ENCODE data around the gene HS1BP3.

The HS1BP3 gene

GRCh38 chr2:20596973-20597859 is 53.7 kb downstream of the HS1BP3 start:
- no peak for DNase-seq

- DNase-seq = no peak
Measured at GRCh38 chr2:20596193-20596972, 54.5 kb downstream of the HS1BP3 start.

- DNase-seq = no peak
Measured at GRCh38 chr2:20595439-20596192, 55.3 kb downstream of the HS1BP3 start.

- no peak for DNase-seq
Measured at GRCh38 chr2:20594957-20595356, 55.9 kb downstream of the HS1BP3 start.

GRCh38 chr2:20594048-20594750 is 56.7 kb downstream of the HS1BP3 start:
- DNase-seq = no peak

GRCh38 chr2:20593072-20594034 is 57.5 kb downstream of the HS1BP3 start:
- DNase-seq = no peak

GRCh38 chr2:20592106-20593071 is 58.5 kb downstream of the HS1BP3 start:
- no peak for DNase-seq

GRCh38 chr2:20590704-20591515 is 60.0 kb downstream of the HS1BP3 start:
- no peak for DNase-seq

GRCh38 chr2:20589975-20590703 is 60.8 kb downstream of the HS1BP3 start:
- DNase-seq = no peak

GRCh38 chr2:20588918-20589871 is 61.7 kb downstream of the HS1BP3 start:
- no peak for DNase-seq

GRCh38 chr2:20585710-20586594 is 64.9 kb downstream of the HS1BP3 start:
- DNase-seq = no peak

GRCh38 chr2:20585359-20585709 is 65.6 kb downstream of the HS1BP3 start:
- DNase-seq = no peak

- DNase-seq = no peak
Measured at GRCh38 chr2:20584399-20585358, 66.2 kb downstream of the HS1BP3 start.

GRCh38 chr2:20584045-20584398 is 66.9 kb downstream of the HS1BP3 start:
- DNase-seq = no peak

- DNase-seq = no peak
Measured at GRCh38 chr2:20583425-20583881, 67.4 kb downstream of the HS1BP3 start.

Measured in stimulated activated naive CD4-positive, alpha-beta T cell treated with Interleukin-2 at 50 U/mL for 16 hours (primary cell).